ENCODE results near the gene BCL2L13. TPM values are rescaled to one million over a fixed set of nuclear protein-coding genes. Genes with fewer than 3 reads are reported as not detected.
"Not testable (repeated sequence)": the region's sequence is repeated elsewhere in the genome, so short reads cannot be mapped to it uniquely, and the experiment has no call there.

Gene BCL2L13
- total RNA-seq, 6 experiments from 2014 or later: 26.2 to 44.5 (median 37.3) TPM

DNA sequence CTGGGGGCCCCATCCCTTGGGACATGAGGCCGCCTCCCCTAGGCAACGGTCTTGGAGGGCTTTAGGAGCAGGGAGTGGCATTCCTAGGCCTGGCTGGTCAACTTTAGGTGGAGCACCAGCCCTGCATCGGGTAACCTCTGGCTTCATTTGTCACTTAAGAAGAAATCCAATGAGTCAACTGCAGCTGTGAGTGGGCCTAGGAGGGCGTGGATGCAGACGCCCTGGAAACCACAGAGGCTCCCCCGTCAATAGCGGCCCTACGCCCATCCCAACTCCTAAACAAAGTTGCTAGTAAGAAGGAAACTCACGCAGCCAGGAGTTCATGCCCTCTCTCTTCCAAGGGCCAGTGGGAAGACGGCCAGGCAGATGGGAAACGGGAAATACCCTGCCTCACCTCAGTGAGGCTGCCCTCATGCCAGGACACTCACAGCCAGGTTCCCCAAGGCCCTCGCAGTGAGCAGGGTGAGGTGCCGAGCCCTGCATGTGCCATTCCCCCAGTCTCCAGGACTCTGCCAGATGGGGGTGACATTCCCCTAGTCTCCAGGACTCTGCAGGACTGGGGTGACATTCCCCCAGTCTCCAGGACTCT lies 114.9 kb downstream of the BCL2L13 start:
- Histone ChIP-seq H3K27ac (peak overlapping the region in 1 of 3 donors; percentile 47), H3K9me3 (no peaks in the 10 kb centered on the region), H3K36me3 (no peaks in the 10 kb centered on the region), H3K4me3 (no peak overlapping the region), H3K4me1 (peaks cover 0 to 13% (median 2%) of the 10 kb centered on the region in 4 donors), H3K27me3 (no peaks in the 10 kb centered on the region)
- WGBS (ENCODE audit: insufficient coverage, low coverage, low lambda C conversion rate, missing lambda C conversion rate): 55% methylated on average over 6 of the region's 13 CpGs
- peak; percentile 71 to 86 (median 79) for ATAC-seq
- no peak for TF ChIP-seq POLR2A (IDR thresholded peaks at IDR 0.05)
- TF ChIP-seq CTCF (IDR thresholded peaks at IDR 0.05): no peak
- intact Hi-C loops (cut with DNase I): no loop called here
- DNase-seq: peak in 2 of 3 donors; percentile 63 to 80

GRCh38 chr22:17754233-17754925 lies 115.8 kb downstream of the BCL2L13 start:
- no peaks in the 10 kb centered on the region for H3K9me3 ChIP-seq
- H3K27me3 ChIP-seq: no peaks in the 10 kb centered on the region
- TF ChIP-seq CTCF (IDR thresholded peaks at IDR 0.05): peak; percentile 31 to 58 (median 44)
- no peak for TF ChIP-seq POLR2A (IDR thresholded peaks at IDR 0.05)
- H3K4me1 ChIP-seq: peaks cover 0 to 13% (median 2%) of the 10 kb centered on the region in 4 donors
- intact Hi-C loops (cut with DNase I): no loop called here
- ATAC-seq (peak; percentile 71 to 83 (median 76)), DNase-seq (peak in 1 of 3 donors; percentile 39)
- H3K27ac ChIP-seq: peak overlapping the region in 1 of 3 donors; percentile 37
- 94% methylated on average over 2 of the region's 14 CpGs for WGBS (ENCODE audit: insufficient coverage, low coverage, low lambda C conversion rate, missing lambda C conversion rate)
- H3K4me3 ChIP-seq: no peak overlapping the region
- H3K36me3 ChIP-seq: no peaks in the 10 kb centered on the region

GRCh38 chr22:17761138-17761488 lies 122.6 kb downstream of the BCL2L13 start:
- Histone ChIP-seq H3K4me3 (peak overlapping the region in 2 of 3 donors; percentile 0 to 18), H3K4me1 (peaks cover 0 to 32% (median 10%) of the 10 kb centered on the region in 4 donors), H3K27me3 (no peaks in the 10 kb centered on the region), H3K27ac (peak overlapping the region; percentile 79 to 86 (median 86)), H3K36me3 (no peaks in the 10 kb centered on the region), H3K9me3 (no peaks in the 10 kb centered on the region)
- DNase-seq: no peak
- ATAC-seq: peak; percentile 70 to 74 (median 72)
- intact Hi-C loops (cut with DNase I): no loop called here
- no peak for TF ChIP-seq CTCF (IDR thresholded peaks at IDR 0.05)
- no peak for TF ChIP-seq POLR2A (IDR thresholded peaks at IDR 0.05)
- WGBS (ENCODE audit: insufficient coverage, low coverage, low lambda C conversion rate, missing lambda C conversion rate): 27% methylated on average over 2 of the region's 4 CpGs

DNA sequence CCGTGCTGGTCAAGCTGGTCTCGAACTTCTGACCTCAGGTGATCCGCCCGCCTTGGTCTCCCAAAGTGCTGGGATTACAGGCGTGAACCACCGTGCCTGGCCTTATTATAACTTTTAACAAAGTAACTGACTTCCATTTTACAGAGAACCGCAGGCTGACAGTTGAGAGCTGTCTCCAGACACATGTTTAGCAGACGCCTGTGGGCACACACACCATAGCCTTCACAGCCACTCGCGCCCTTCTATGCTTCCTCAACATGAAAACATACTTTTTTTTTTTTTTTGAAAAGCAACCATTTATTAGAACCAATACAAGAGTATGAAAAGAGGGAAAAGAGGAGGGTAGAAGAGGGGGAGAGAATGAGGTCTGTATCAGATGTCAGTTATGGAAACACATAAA lies 124.9 kb downstream of the BCL2L13 start:
- ATAC-seq; H3K9me3 ChIP-seq; H3K36me3 ChIP-seq; H3K4me3 ChIP-seq; DNase-seq; intact Hi-C loops (cut with DNase I); H3K27me3 ChIP-seq: not testable (repeated sequence)
- Histone ChIP-seq H3K4me1 (peaks cover 0 to 53% (median 17%) of the 10 kb centered on the region in 4 donors), H3K27ac (peak overlapping the region in 2 of 3 donors; percentile 41 to 70)
- 84% methylated on average over 7 of the region's 10 CpGs for WGBS (ENCODE audit: insufficient coverage, low coverage, low lambda C conversion rate, missing lambda C conversion rate)

GRCh38 chr22:17764036-17764435 lies 125.5 kb downstream of the BCL2L13 start:
- H3K36me3 ChIP-seq: no peaks in the 10 kb centered on the region
- peaks cover 0 to 58% (median 18%) of the 10 kb centered on the region in 4 donors for H3K4me1 ChIP-seq
- ATAC-seq: peak; percentile 7 to 74 (median 45)
- peak overlapping the region in 2 of 3 donors; percentile 41 to 70 for H3K27ac ChIP-seq
- 66% methylated on average over 2 of the region's 5 CpGs for WGBS (ENCODE audit: insufficient coverage, low coverage, low lambda C conversion rate, missing lambda C conversion rate)
- no peak overlapping the region for H3K4me3 ChIP-seq
- H3K27me3 ChIP-seq: no peaks in the 10 kb centered on the region
- DNase-seq: peak in 2 of 3 donors; percentile 61 to 77
- H3K9me3 ChIP-seq: no peaks in the 10 kb centered on the region
- TF ChIP-seq POLR2A (IDR thresholded peaks at IDR 0.05) (no peak), CTCF (IDR thresholded peaks at IDR 0.05) (no peak)
- intact Hi-C loops (cut with DNase I): no loop called here

DNA sequence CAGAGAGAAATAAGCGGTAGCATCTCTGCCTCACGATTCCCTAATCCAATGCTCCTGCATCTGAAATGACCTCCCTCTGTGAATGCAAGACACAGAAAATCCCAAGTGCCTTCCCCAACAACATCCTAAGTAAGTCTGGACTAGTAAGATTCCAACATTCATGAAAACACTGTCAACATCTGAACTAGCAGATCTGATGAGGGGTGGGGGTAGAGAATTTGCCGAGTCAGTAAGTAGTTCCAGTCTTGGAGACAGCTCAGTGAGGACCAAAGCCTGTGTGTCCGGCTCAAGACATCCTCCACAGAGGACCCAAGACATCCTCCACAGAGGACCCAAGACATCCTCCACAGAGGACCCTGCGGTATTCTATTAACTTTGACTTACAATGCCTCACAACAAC lies 126.3 kb downstream of the BCL2L13 start:
- H3K27me3 ChIP-seq; intact Hi-C loops (cut with DNase I); H3K9me3 ChIP-seq; DNase-seq; ATAC-seq; H3K36me3 ChIP-seq; H3K4me3 ChIP-seq: not testable (repeated sequence)
- 92% methylated on average over 2 of the region's 5 CpGs for WGBS (ENCODE audit: insufficient coverage, low coverage, low lambda C conversion rate, missing lambda C conversion rate)
- peak overlapping the region in 2 of 3 donors; percentile 41 to 70 for H3K27ac ChIP-seq
- peaks cover 0 to 64% (median 19%) of the 10 kb centered on the region in 4 donors for H3K4me1 ChIP-seq

Measured in right lobe of liver (tissue), 6 donors.